ENCODE data around the gene GLTPD2. TPM values are rescaled to one million over a fixed set of nuclear protein-coding genes. Genes with fewer than 3 reads are reported as not detected.

The GLTPD2 gene
- total and polyA plus RNA-seq, 2 donors (not counting 3 experiments of a cell fraction or from before 2014, with no cell fraction given), result not detected

DNA sequence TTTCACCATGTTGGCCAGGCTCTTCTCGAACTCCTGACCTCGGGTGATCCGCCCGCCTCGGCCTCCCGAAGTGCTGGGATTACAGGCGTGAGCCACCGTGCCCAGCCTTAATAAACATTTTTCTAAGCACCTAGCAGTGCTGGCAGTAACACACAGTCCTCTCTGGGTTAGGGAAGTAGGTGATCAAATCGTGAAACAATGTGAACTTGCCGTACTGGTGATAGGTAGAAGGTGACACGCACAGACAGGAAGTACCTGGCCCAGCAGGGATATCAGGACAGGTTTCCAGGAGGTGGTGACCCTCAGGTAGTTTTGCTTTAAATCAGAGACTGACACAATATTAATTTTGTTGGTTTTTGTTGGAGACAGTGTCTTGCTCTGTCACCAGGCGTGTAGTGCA lies 22.7 kb downstream of the GLTPD2 start:
- Histone ChIP-seq H3K79me2 (ENCODE audit: control insufficient read depth, insufficient read depth, low read length) (no peaks in the 10 kb centered on the region), H4K20me1 (replicated peaks; ENCODE audit: control insufficient read depth, extremely low read depth, insufficient read depth, low read length) (no peaks in the 10 kb centered on the region), H3K36me3 (ENCODE audit: control insufficient read depth in 2 of 2, extremely low read depth in 1 of 2, insufficient read depth in 2 of 2, low read length in 2 of 2) (peaks cover 2 to 11% of the 10 kb centered on the region in 2 experiments), H3K4me2 (ENCODE audit: insufficient read depth, low read length) (no peak overlapping the region), H3K9ac (replicated peaks; ENCODE audit: extremely low read depth, insufficient read depth, low read length) (no peak overlapping the region), H3K9me3 (replicated peaks; ENCODE audit: control insufficient read depth, insufficient read depth, low read length) (no peaks in the 10 kb centered on the region), H3K4me1 (ENCODE audit: control insufficient read depth, extremely low read depth, insufficient read depth, low read length) (peaks cover 4% of the 10 kb centered on the region), H3K27ac (ENCODE audit: insufficient read depth, low read depth, low read length) (no peak overlapping the region), H3K4me3 (replicated peaks in 1 of 3; ENCODE audit: insufficient read depth in 1 of 3, low read depth in 1 of 3, low read length in 3 of 3) (no peak overlapping the region), H2AFZ (ENCODE audit: low read depth, low read length) (no peak overlapping the region), H3K27me3 (ENCODE audit: control insufficient read depth in 2 of 2, insufficient read depth in 2 of 2, low read length in 2 of 2) (no peaks in the 10 kb centered on the region), H3K9me1 (replicated peaks; ENCODE audit: control insufficient read depth, extremely low read depth, insufficient read depth, low read length) (no peaks in the 10 kb centered on the region)
- POLR2A ChIA-PET, result no interaction called here
- no TSS peak for BruUV-seq (replicated peaks)
- DNase-seq (ENCODE audit: low read depth, low spot score), result no peak
- no peak for FAIRE-seq
- TF ChIP-seq MYC (IDR thresholded peaks at IDR 0.05; ENCODE audit: low read depth, low read length), result no peak
- TF ChIP-seq, protein P1, sequence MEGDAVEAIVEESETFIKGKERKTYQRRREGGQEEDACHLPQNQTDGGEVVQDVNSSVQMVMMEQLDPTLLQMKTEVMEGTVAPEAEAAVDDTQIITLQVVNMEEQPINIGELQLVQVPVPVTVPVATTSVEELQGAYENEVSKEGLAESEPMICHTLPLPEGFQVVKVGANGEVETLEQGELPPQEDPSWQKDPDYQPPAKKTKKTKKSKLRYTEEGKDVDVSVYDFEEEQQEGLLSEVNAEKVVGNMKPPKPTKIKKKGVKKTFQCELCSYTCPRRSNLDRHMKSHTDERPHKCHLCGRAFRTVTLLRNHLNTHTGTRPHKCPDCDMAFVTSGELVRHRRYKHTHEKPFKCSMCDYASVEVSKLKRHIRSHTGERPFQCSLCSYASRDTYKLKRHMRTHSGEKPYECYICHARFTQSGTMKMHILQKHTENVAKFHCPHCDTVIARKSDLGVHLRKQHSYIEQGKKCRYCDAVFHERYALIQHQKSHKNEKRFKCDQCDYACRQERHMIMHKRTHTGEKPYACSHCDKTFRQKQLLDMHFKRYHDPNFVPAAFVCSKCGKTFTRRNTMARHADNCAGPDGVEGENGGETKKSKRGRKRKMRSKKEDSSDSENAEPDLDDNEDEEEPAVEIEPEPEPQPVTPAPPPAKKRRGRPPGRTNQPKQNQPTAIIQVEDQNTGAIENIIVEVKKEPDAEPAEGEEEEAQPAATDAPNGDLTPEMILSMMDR (IDR thresholded peaks at IDR 0.05; ENCODE audit: extremely low read depth in 1 of 2, insufficient read depth in 1 of 2, low read depth in 1 of 2, low read length in 2 of 2), result no peak
- TF ChIP-seq EZH2 (IDR thresholded peaks at IDR 0.05; ENCODE audit: borderline replicate concordance, low read depth, low read length, severe bottlenecking), result no peak
- TF ChIP-seq POLR2AphosphoS5 (IDR thresholded peaks at IDR 0.05; ENCODE audit: insufficient read depth, low read depth, low read length), result no peak
- dilution Hi-C loops (cut with MboI; ENCODE audit: extremely low pct_ligation_motif_present, low sequenced_read_pairs) (no loop called here), intact Hi-C loops (cut with micrococcal nuclease) (no loop called here)
- CTCF ChIA-PET, result no interaction called here

DNA sequence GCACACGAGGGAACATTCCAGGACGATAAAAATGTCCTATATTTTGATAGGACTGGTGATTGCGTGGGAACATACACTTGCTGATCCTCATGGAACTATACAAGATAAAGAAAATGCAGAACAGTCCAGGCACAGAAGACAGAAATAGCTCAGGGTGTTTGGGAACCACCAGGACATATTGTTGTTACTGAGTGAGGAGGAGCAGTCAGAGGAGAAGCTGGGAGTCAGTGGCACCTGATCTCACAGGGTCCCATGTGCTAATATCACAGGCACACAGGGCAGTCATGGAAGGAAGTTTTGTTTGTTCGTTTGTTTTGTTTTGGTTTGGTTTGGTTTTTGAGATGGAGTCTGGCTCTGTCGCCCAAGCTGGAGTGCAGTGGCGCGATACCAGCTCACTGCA lies 23.9 kb downstream of the GLTPD2 start:
- Histone ChIP-seq H3K36me3 (ENCODE audit: control insufficient read depth in 2 of 2, extremely low read depth in 1 of 2, insufficient read depth in 2 of 2, low read length in 2 of 2) (peaks cover 7 to 18% of the 10 kb centered on the region in 2 experiments), H3K9me1 (replicated peaks; ENCODE audit: control insufficient read depth, extremely low read depth, insufficient read depth, low read length) (no peaks in the 10 kb centered on the region), H3K4me2 (ENCODE audit: insufficient read depth, low read length) (no peak overlapping the region), H3K79me2 (ENCODE audit: control insufficient read depth, insufficient read depth, low read length) (no peaks in the 10 kb centered on the region), H2AFZ (ENCODE audit: low read depth, low read length) (no peak overlapping the region), H3K4me3 (replicated peaks in 1 of 3; ENCODE audit: insufficient read depth in 1 of 3, low read depth in 1 of 3, low read length in 3 of 3) (no peak overlapping the region), H3K27ac (ENCODE audit: insufficient read depth, low read depth, low read length) (no peak overlapping the region), H3K27me3 (ENCODE audit: control insufficient read depth in 2 of 2, insufficient read depth in 2 of 2, low read length in 2 of 2) (no peaks in the 10 kb centered on the region), H4K20me1 (replicated peaks; ENCODE audit: control insufficient read depth, extremely low read depth, insufficient read depth, low read length) (no peaks in the 10 kb centered on the region), H3K9me3 (replicated peaks; ENCODE audit: control insufficient read depth, insufficient read depth, low read length) (no peaks in the 10 kb centered on the region), H3K9ac (replicated peaks; ENCODE audit: extremely low read depth, insufficient read depth, low read length) (no peak overlapping the region), H3K4me1 (ENCODE audit: control insufficient read depth, extremely low read depth, insufficient read depth, low read length) (peaks cover 2% of the 10 kb centered on the region)
- POLR2A ChIA-PET, result interaction anchor here (0.7 kb wide), 1 partner anchor 154 kb away, joined by 7 read pairs; no protein-coding TSS in a partner anchor
- TF ChIP-seq GATA2 (IDR thresholded peaks at IDR 0.05; ENCODE audit: insufficient read depth, insufficient read length, low read depth, low read length) (no peak), POLR2A (IDR thresholded peaks at IDR 0.05; ENCODE audit: low read depth, low read length) (no peak), MAX (IDR thresholded peaks at IDR 0.05; ENCODE audit: insufficient read depth, insufficient read length) (no peak), POLR2AphosphoS5 (IDR thresholded peaks at IDR 0.05; ENCODE audit: insufficient read depth, low read depth, low read length) (no peak), EZH2 (IDR thresholded peaks at IDR 0.05; ENCODE audit: borderline replicate concordance, low read depth, low read length, severe bottlenecking) (no peak), MYC (IDR thresholded peaks at IDR 0.05; ENCODE audit: low read depth, low read length) (no peak), FOS (IDR thresholded peaks at IDR 0.05; ENCODE audit: borderline replicate concordance, insufficient read depth, low read length) (no peak), JUN (IDR thresholded peaks at IDR 0.05; ENCODE audit: borderline replicate concordance, insufficient read depth, insufficient read length, low read depth) (no peak)
- TF ChIP-seq, protein P1 (IDR thresholded peaks at IDR 0.05; ENCODE audit: extremely low read depth in 1 of 2, insufficient read depth in 1 of 2, low read depth in 1 of 2, low read length in 2 of 2), result no peak
- dilution Hi-C loops (cut with MboI; ENCODE audit: extremely low pct_ligation_motif_present, low sequenced_read_pairs) (no loop called here), intact Hi-C loops (cut with micrococcal nuclease) (no loop called here)
- BruUV-seq (replicated peaks), result no TSS peak
- FAIRE-seq (no peak), DNase-seq (ENCODE audit: low read depth, low spot score) (no peak)
- CTCF ChIA-PET, result interaction anchor here (1.1 kb wide), 1 partner anchor 22 kb away, joined by 4 read pairs; no protein-coding TSS in a partner anchor

All from endothelial cell of umbilical vein (primary cell).